GM12878 (cell line): ENCODE measurements around the gene JADE2. TPM values are rescaled to one million over a fixed set of nuclear protein-coding genes. Genes with fewer than 3 reads are reported as not detected.
A peak's percentile ranks its signal among the peaks of the same experiment; 100 is the strongest.

Experiments
- ATAC-seq: fragments of 200-7000 bp; cut with Tn5 transposase; 3 replicates; pipeline ENCODE4 v1.9.1; 2020; ENCODE audit warnings: mild to moderate bottlenecking, moderate library complexity
- BruUV-seq: library from RNA; stranded (reverse); fragments of 400-500 nt; replicated peaks from 2 replicates; lab custom pipeline; 2021; lab: Mats Ljungman, UMichigan
- CTCF ChIA-PET: fragments of 300-600 bp; sonication (Branson Sonifier 250); formaldehyde crosslinking; extraction: SDS; loops from one replicate; lab custom pipeline; 2021; ENCODE audit warnings: inconsistent platforms; lab: Yijun Ruan, JAX
- POLR2A ChIA-PET: fragments of 350-600 bp; formaldehyde crosslinking; extraction: SDS; loops from one replicate; lab custom pipeline; 2021; ENCODE audit warnings: inconsistent platforms; lab: Charles Lee
- RAD21 ChIA-PET: fragments of 300-600 bp; sonication (Branson Sonifier 250); formaldehyde crosslinking; loops from one replicate; lab custom pipeline; 2023; ENCODE audit warnings: antibody characterized with exemption; ENCODE audit not compliant: unreplicated experiment; lab: Charles Lee
- SMC1A ChIA-PET: fragments of 300-600 bp; sonication (Branson Sonifier 250); formaldehyde crosslinking; loops from one replicate; lab custom pipeline; 2023; ENCODE audit not compliant: unreplicated experiment, uncharacterized antibody; lab: Charles Lee
- DNase-seq: peaks from one replicate; pipeline ENCODE4 v3.0.0-alpha.2; 2011; ENCODE audit warnings: low read depth, low spot score
- FAIRE-seq: peaks from 3 replicates; lab custom pipeline; 2011; peaks lifted over from hg19 to GRCh38; lab: Jason Lieb, UNC
- H2AFZ ChIP-seq: 2 replicates; pipeline ENCODE4 v1.6.0; 2011; ENCODE audit warnings: low read depth, low read length, control low read depth; ENCODE audit not compliant: control insufficient read depth
- H3K27ac ChIP-seq: 2 replicates; pipeline ENCODE4 v1.5.1; 2011; ENCODE audit warnings: control low read depth; ENCODE audit not compliant: control insufficient read depth, insufficient read depth
- H3K27me3 ChIP-seq, 2 experiments: replicated peaks in 1 of 2; 2 replicates each; pipeline versions ENCODE4 v1.6.0 to v1.6.1; 2011; ENCODE audit warnings: low read length in 1 of 2; ENCODE audit not compliant: control insufficient read depth in 2 of 2, insufficient read depth in 2 of 2
- H3K36me3 ChIP-seq, 2 experiments: 2 replicates each; pipeline ENCODE4 v1.5.1; 2011; ENCODE audit warnings: low read length in 1 of 2; ENCODE audit not compliant: control insufficient read depth in 2 of 2, insufficient read depth in 2 of 2
- H3K4me1 ChIP-seq: 2 replicates; pipeline ENCODE4 v1.6.1; 2011; ENCODE audit warnings: mild to moderate bottlenecking, low read length, moderate library complexity, mixed read lengths; ENCODE audit not compliant: control insufficient read depth, insufficient read depth
- H3K4me2 ChIP-seq: 2 replicates; pipeline ENCODE4 v1.6.0; 2011; ENCODE audit warnings: control low read depth; ENCODE audit not compliant: control insufficient read depth, insufficient read depth
- H3K4me3 ChIP-seq: fragments of 200-600 bp; sonication (generic); 2 replicates; pipeline ENCODE4 v1.5.1; 2016
- H3K79me2 ChIP-seq: 2 replicates; pipeline ENCODE4 v1.6.0; 2011; ENCODE audit warnings: low read length; ENCODE audit not compliant: control insufficient read depth, insufficient read depth
- H3K9ac ChIP-seq: 2 replicates; pipeline ENCODE4 v1.8.0; 2011; ENCODE audit warnings: low read length, control low read depth, mixed read lengths; ENCODE audit not compliant: control insufficient read depth, insufficient read depth
- H3K9me3 ChIP-seq: replicated peaks from 3 replicates; pipeline ENCODE4 v1.5.1; 2011; ENCODE audit warnings: mild to moderate bottlenecking, low read length; ENCODE audit not compliant: control insufficient read depth, insufficient read depth
- H4K20me1 ChIP-seq: 2 replicates; pipeline ENCODE4 v1.6.0; 2011; ENCODE audit not compliant: control insufficient read depth, insufficient read depth
- BHLHE40 ChIP-seq, 2 experiments: fragments of 450-650 bp in 1 of 2; IDR thresholded peaks; 2 replicates each; pipeline ENCODE4 v1.6.1; 2011 to 2017; ENCODE audit warnings: low read depth in 2 of 2, borderline replicate concordance in 1 of 2, improper control_type of control experiment in 1 of 2, low read length in 1 of 2, mild to moderate bottlenecking in 1 of 2
- BRCA1 ChIP-seq: IDR thresholded peaks from 2 replicates; pipeline ENCODE4 v1.6.1; 2011; ENCODE audit warnings: low read depth, low read length, improper control_type of control experiment
- CHD2 ChIP-seq: IDR thresholded peaks from 2 replicates; pipeline ENCODE4 v1.6.1; 2011; ENCODE audit warnings: low read depth, low read length, improper control_type of control experiment, borderline replicate concordance
- DPF2 ChIP-seq: fragments of 450-650 bp; IDR thresholded peaks from 2 replicates; pipeline ENCODE4 v1.6.1; 2017; ENCODE audit warnings: mild to moderate bottlenecking
- EGR1 ChIP-seq, 2 experiments: IDR thresholded peaks; 1 replicate in 1 of 2; 2 replicates in 1 of 2; pipeline ENCODE4 v1.6.1; 2011 to 2012; ENCODE audit warnings: low read depth in 2 of 2, low read length in 2 of 2, borderline replicate concordance in 1 of 2, mild to moderate bottlenecking in 1 of 2, moderate library complexity in 1 of 2
- ESRRA ChIP-seq: IDR thresholded peaks from 2 replicates; pipeline ENCODE4 v1.6.1; 2012; ENCODE audit warnings: mild to moderate bottlenecking, low read length, improper control_type of control experiment
- ETV6 ChIP-seq, 2 experiments: fragments of 450-650 bp in 1 of 2; IDR thresholded peaks in 1 of 2; conservative IDR thresholded peaks in 1 of 2; 2 replicates each; pipeline ENCODE4 v1.6.1; 2014; ENCODE audit warnings: antibody characterized with exemption in 1 of 2, borderline replicate concordance in 1 of 2, low read depth in 1 of 2, mild to moderate bottlenecking in 1 of 2, moderate library complexity in 1 of 2
- HDGF ChIP-seq: fragments of 450-650 bp; IDR thresholded peaks from 2 replicates; pipeline ENCODE4 v1.6.1; 2016; ENCODE audit warnings: antibody characterized with exemption
- KAT2A ChIP-seq: conservative IDR thresholded peaks from 2 replicates; pipeline ENCODE4 v1.6.1; 2011; ENCODE audit warnings: low read depth, low read length; ENCODE audit not compliant: control insufficient read depth
- MEF2A ChIP-seq: IDR thresholded peaks from 2 replicates; pipeline ENCODE4 v1.6.1; 2011; ENCODE audit warnings: low read depth, mild to moderate bottlenecking, low read length, moderate library complexity; ENCODE audit not compliant: insufficient read depth
- MTA2 ChIP-seq: fragments of 450-650 bp; IDR thresholded peaks from 2 replicates; pipeline ENCODE4 v1.6.1; 2016; ENCODE audit warnings: low read depth, mild to moderate bottlenecking, moderate library complexity
- NFIC ChIP-seq: IDR thresholded peaks from 2 replicates; pipeline ENCODE4 v1.6.1; 2012; ENCODE audit warnings: low read depth, mild to moderate bottlenecking, inconsistent platforms, low read length, moderate library complexity
- PAX5 ChIP-seq: IDR thresholded peaks from 2 replicates; pipeline ENCODE4 v1.6.1; 2011; ENCODE audit warnings: low read depth, low read length, borderline replicate concordance
- SMAD5 ChIP-seq: IDR thresholded peaks from 2 replicates; pipeline ENCODE4 v1.6.1; 2016; ENCODE audit warnings: antibody characterized with exemption, low read depth
- SUZ12 ChIP-seq: fragments of 200-600 bp; sonication (generic); IDR thresholded peaks from one replicate; pipeline ENCODE4 v1.6.1; 2018; ENCODE audit warnings: antibody characterized with exemption, mild to moderate bottlenecking; ENCODE audit not compliant: unreplicated experiment
- TCF7 ChIP-seq: IDR thresholded peaks from 2 replicates; pipeline ENCODE4 v1.6.1; 2014; ENCODE audit warnings: antibody characterized with exemption, borderline replicate concordance
- WRNIP1 ChIP-seq: IDR thresholded peaks from 2 replicates; pipeline ENCODE4 v1.6.1; 2011; ENCODE audit warnings: low read depth, low read length, improper control_type of control experiment, borderline replicate concordance
- WGBS: methylation state at CpG from one replicate; pipeline ENCODE4 v1.1.6; 2016; ENCODE audit warnings: low lambda C conversion rate; ENCODE audit not compliant: insufficient replicate concordance, insufficient coverage; ENCODE audit errors: missing lambda C conversion rate; 5-methylcytosine and 5-hydroxymethylcytosine counted together
- in situ Hi-C: fragments of 300-500 bp; cut with MboI; formaldehyde crosslinking; loops from 9 replicates; pipeline ENCODE4 v1.14.3; 2018; ENCODE audit warnings: mixed read lengths
- intact Hi-C: fragments of 100-400 bp; cut with micrococcal nuclease; formaldehyde crosslinking; loops from one replicate; pipeline ENCODE4 v1.14.2; 2022; ENCODE audit not compliant: unreplicated experiment
- polyA plus RNA-seq, 11 experiments: library from polyadenylated mRNA; depleted of rRNA in 4 of 11; unstranded in 6 of 11; stranded (reverse) in 5 of 11; fragments of >200 nt; fragmentation: Nextera tagmentation in 4 of 11; fragmentation: Illumina TruSeq in 1 of 11; extraction: Ambion mirVana in 4 of 11; extraction: Trizol in 1 of 11; gene quantifications; 1 replicate in 1 of 11; 2 replicates in 10 of 11; pipeline versions ENCODE4 v1.2.1 to v1.2.3, GENCODE V29; 2011 to 2016; ENCODE audit warnings: inconsistent platforms in 2 of 11, missing spikeins in 2 of 11, low read depth in 1 of 11
- total RNA-seq, 4 experiments: library from RNA; depleted of rRNA in 3 of 4; stranded (reverse); fragments of >200 nt in 3 of 4; fragmentation: Illumina TruSeq in 1 of 4; extraction: Trizol in 1 of 4; gene quantifications; 2 replicates each; pipeline versions ENCODE4 v1.2.1 to v1.2.3, GENCODE V29; 2013 to 2021
- TF ChIP-seq, protein P1 (sequence below): IDR thresholded peaks from 2 replicates; pipeline ENCODE4 v1.6.1; 2012; ENCODE audit warnings: low read length, inconsistent platforms
- TF ChIP-seq, protein P2 (sequence below): fragments of 450-650 bp; IDR thresholded peaks from 2 replicates; pipeline ENCODE4 v1.6.1; 2017; ENCODE audit warnings: mild to moderate bottlenecking, moderate library complexity

JADE2 gene
- total and polyA plus RNA-seq, 10 of the 15 experiments (the other 5 are each of a cell fraction or from before 2014, with no cell fraction given) = 1.5 to 67.0 (median 22.4) TPM

DNA sequence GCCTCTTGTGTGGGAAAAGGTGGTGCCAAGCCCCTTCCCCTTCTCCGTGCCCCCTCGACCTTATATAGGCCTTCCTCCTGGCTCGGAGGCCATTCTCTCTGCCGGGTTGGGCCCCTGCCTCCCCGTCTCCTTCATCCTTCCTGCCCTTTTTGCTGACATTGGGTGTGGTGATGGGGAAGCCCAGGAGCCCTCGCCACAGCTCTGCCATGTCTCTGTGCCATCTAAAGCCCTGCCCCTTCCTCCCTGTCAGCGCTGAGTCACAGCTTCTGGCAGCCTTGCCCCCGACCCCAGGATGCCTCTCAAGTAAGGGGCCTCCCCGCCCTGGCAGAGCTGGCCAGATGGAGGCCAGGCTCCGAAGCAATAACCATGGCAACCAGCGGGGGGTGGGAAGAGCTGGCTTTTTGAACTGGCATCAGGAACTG lies 30.4 kb downstream of the JADE2 start:
- WGBS = 3% methylated on average over 11 of the region's 11 CpGs
- ChIA-PET CTCF (interaction anchor here (0.6 to 3.8 kb wide), 11 partner anchors 9 to 145 kb away, joined by 3 to 35 read pairs (median 3); partner anchors contain the start of gene CDKN2AIPNL), SMC1A (interaction anchor here (1.1 to 4.4 kb wide), 8 partner anchors 9 to 172 kb away, joined by 3 to 85 read pairs (median 6); no protein-coding TSS in a partner anchor), POLR2A (interaction anchor here (0.5 to 5.5 kb wide), 6 partner anchors 12 to 333 kb away, joined by 3 to 113 read pairs (median 4); partner anchors contain the start of gene JADE2), RAD21 (interaction anchor here (0.5 to 3.3 kb wide), 6 partner anchors 11 to 119 kb away, joined by 3 to 47 read pairs (median 20); partner anchors contain the start of gene JADE2)
- in situ Hi-C loops = no loop called here
- no peak overlapping the region for H3K9ac ChIP-seq
- intact Hi-C loops = loop anchor here (2.0 kb wide), 2 partner anchors 15 to 29 kb away; no protein-coding TSS in a partner anchor
- no peaks in the 10 kb centered on the region for H3K9me3 ChIP-seq
- peaks cover 27% of the 10 kb centered on the region for H3K79me2 ChIP-seq
- H4K20me1 ChIP-seq = no peaks in the 10 kb centered on the region
- H3K27me3 ChIP-seq = no peaks in the 10 kb centered on the region
- H3K36me3 ChIP-seq = peaks cover 22 to 23% of the 10 kb centered on the region in 2 experiments; a peak in 3 of 4 replicates
- no peak overlapping the region for H2AFZ ChIP-seq
- DNase-seq = no peak
- peak; percentile 62 for FAIRE-seq
- no TSS peak for BruUV-seq
- H3K4me2 ChIP-seq = peak overlapping the region; percentile 61
- H3K4me3 ChIP-seq = no peak overlapping the region
- ATAC-seq = peak; percentile 66
- peaks cover 42% of the 10 kb centered on the region for H3K4me1 ChIP-seq
- peak overlapping the region; percentile 91 for H3K27ac ChIP-seq
- 0 out of 2 replicates have a peak, but pooled peaks have one; percentile 27 for TF ChIP-seq DPF2
- TF ChIP-seq WRNIP1 = no peak
- no peak for TF ChIP-seq TCF7
- no peak for TF ChIP-seq BRCA1
- no peak for TF ChIP-seq SUZ12
- TF ChIP-seq HDGF = 0 out of 2 replicates have a peak, but pooled peaks have one; percentile 60
- TF ChIP-seq, protein P1, sequence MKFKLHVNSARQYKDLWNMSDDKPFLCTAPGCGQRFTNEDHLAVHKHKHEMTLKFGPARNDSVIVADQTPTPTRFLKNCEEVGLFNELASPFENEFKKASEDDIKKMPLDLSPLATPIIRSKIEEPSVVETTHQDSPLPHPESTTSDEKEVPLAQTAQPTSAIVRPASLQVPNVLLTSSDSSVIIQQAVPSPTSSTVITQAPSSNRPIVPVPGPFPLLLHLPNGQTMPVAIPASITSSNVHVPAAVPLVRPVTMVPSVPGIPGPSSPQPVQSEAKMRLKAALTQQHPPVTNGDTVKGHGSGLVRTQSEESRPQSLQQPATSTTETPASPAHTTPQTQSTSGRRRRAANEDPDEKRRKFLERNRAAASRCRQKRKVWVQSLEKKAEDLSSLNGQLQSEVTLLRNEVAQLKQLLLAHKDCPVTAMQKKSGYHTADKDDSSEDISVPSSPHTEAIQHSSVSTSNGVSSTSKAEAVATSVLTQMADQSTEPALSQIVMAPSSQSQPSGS = no peak
- TF ChIP-seq NFIC = no peak
- TF ChIP-seq, protein P2, sequence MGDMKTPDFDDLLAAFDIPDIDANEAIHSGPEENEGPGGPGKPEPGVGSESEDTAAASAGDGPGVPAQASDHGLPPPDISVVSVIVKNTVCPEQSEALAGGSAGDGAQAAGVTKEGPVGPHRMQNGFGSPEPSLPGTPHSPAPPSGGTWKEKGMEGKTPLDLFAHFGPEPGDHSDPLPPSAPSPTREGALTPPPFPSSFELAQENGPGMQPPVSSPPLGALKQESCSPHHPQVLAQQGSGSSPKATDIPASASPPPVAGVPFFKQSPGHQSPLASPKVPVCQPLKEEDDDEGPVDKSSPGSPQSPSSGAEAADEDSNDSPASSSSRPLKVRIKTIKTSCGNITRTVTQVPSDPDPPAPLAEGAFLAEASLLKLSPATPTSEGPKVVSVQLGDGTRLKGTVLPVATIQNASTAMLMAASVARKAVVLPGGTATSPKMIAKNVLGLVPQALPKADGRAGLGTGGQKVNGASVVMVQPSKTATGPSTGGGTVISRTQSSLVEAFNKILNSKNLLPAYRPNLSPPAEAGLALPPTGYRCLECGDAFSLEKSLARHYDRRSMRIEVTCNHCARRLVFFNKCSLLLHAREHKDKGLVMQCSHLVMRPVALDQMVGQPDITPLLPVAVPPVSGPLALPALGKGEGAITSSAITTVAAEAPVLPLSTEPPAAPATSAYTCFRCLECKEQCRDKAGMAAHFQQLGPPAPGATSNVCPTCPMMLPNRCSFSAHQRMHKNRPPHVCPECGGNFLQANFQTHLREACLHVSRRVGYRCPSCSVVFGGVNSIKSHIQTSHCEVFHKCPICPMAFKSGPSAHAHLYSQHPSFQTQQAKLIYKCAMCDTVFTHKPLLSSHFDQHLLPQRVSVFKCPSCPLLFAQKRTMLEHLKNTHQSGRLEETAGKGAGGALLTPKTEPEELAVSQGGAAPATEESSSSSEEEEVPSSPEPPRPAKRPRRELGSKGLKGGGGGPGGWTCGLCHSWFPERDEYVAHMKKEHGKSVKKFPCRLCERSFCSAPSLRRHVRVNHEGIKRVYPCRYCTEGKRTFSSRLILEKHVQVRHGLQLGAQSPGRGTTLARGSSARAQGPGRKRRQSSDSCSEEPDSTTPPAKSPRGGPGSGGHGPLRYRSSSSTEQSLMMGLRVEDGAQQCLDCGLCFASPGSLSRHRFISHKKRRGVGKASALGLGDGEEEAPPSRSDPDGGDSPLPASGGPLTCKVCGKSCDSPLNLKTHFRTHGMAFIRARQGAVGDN = peak; percentile 31; the same call in 1 of the 2 replicates
- no peak for TF ChIP-seq ETV6 (conservative IDR thresholded peaks at IDR 0.05 in 1 of 2, IDR thresholded peaks at IDR 0.05 in 1 of 2; ENCODE audit: borderline replicate concordance in 1 of 2, low read depth in 1 of 2)
- no peak for TF ChIP-seq MEF2A
- TF ChIP-seq EGR1 (IDR thresholded peaks at IDR 0.05; ENCODE audit: borderline replicate concordance in 1 of 2, low read depth in 2 of 2, low read length in 2 of 2) = no peak
- TF ChIP-seq CHD2 = no peak
- 0 out of 4 replicates have a peak, but pooled peaks of 1 of the 2 experiments have one; percentile 3 for TF ChIP-seq BHLHE40 (IDR thresholded peaks at IDR 0.05; ENCODE audit: borderline replicate concordance in 1 of 2, low read depth in 2 of 2, low read length in 1 of 2)
- no peak for TF ChIP-seq KAT2A
- no peak for TF ChIP-seq ESRRA
- TF ChIP-seq MTA2 = peak; percentile 34; the same call in 1 of the 2 replicates
- TF ChIP-seq SMAD5 = no peak
- TF ChIP-seq PAX5 = 0 out of 2 replicates have a peak, but pooled peaks have one; percentile 40
